Liver (tissue), 9 donors: Measurements from ENCODE around the gene ASB13. TPM values are rescaled to one million over a fixed set of nuclear protein-coding genes. Genes with fewer than 3 reads are reported as not detected.

Experiments
- DNase-seq: peaks from one replicate; pipeline ENCODE4 v3.0.0-alpha.2; 2017; ENCODE audit warnings: low spot score
- H3K27ac ChIP-seq, 2 donors: one replicate each; pipeline ENCODE4 v1.7.0; 2013; ENCODE audit warnings: inconsistent platforms in 2 of 2, low read length in 2 of 2, control low read depth in 1 of 2, low read depth in 1 of 2, mild to moderate bottlenecking in 1 of 2
- H3K27me3 ChIP-seq, 4 donors: one replicate each; pipeline versions ENCODE4 v1.6.1 to v1.7.0; 2013; ENCODE audit warnings: low read length in 3 of 4, inconsistent platforms in 1 of 4, mild to moderate bottlenecking in 1 of 4, moderate library complexity in 1 of 4; ENCODE audit not compliant: control insufficient read depth in 4 of 4, insufficient read depth in 4 of 4
- H3K36me3 ChIP-seq, 4 donors: one replicate each; pipeline versions ENCODE4 v1.6.1 to v1.7.0; 2013; ENCODE audit warnings: low read length in 3 of 4, mild to moderate bottlenecking in 3 of 4, low read depth in 1 of 4, moderate library complexity in 1 of 4; ENCODE audit not compliant: control insufficient read depth in 4 of 4, insufficient read depth in 3 of 4
- H3K4me1 ChIP-seq, 4 donors: one replicate each; pipeline versions ENCODE4 v1.6.1 to v1.7.0; 2013; ENCODE audit warnings: low read length in 3 of 4, mild to moderate bottlenecking in 3 of 4, moderate library complexity in 1 of 4; ENCODE audit not compliant: control insufficient read depth in 4 of 4, insufficient read depth in 4 of 4
- H3K4me3 ChIP-seq, 3 donors: one replicate each; pipeline versions ENCODE4 v1.6.1 to v1.7.0; 2013; ENCODE audit warnings: low read length in 3 of 3, control low read depth in 1 of 3, low read depth in 1 of 3, mild to moderate bottlenecking in 1 of 3
- H3K9ac ChIP-seq, 2 donors: one replicate each; pipeline ENCODE4 v1.7.0; 2013; ENCODE audit warnings: low read length in 2 of 2, mild to moderate bottlenecking in 2 of 2, moderate library complexity in 2 of 2, control low read depth in 1 of 2, low read depth in 1 of 2
- H3K9me3 ChIP-seq, 4 donors: one replicate each; pipeline versions ENCODE4 v1.6.1 to v1.7.0; 2013; ENCODE audit warnings: low read length in 3 of 4; ENCODE audit not compliant: control insufficient read depth in 4 of 4
- EGR1 ChIP-seq, 2 donors: IDR thresholded peaks; 2 replicates each; pipeline ENCODE4 v1.6.1; 2016 to 2018; ENCODE audit warnings: antibody characterized with exemption in 2 of 2, low read depth in 2 of 2
- FOXA1 ChIP-seq: IDR thresholded peaks from 2 replicates; pipeline ENCODE4 v1.6.1; 2016; ENCODE audit warnings: antibody characterized with exemption
- FOXA2 ChIP-seq: IDR thresholded peaks from 2 replicates; pipeline ENCODE4 v1.6.1; 2016; ENCODE audit warnings: antibody characterized with exemption
- GABPA ChIP-seq, 2 donors: IDR thresholded peaks in 1 of 2; conservative IDR thresholded peaks in 1 of 2; 2 replicates each; pipeline ENCODE4 v1.6.1; 2016; ENCODE audit warnings: antibody characterized with exemption in 2 of 2, mild to moderate bottlenecking in 1 of 2, moderate library complexity in 1 of 2
- HNF4A ChIP-seq, 2 donors: conservative IDR thresholded peaks; 2 replicates each; pipeline ENCODE4 v1.6.1; 2016; ENCODE audit warnings: antibody characterized with exemption in 2 of 2, mild to moderate bottlenecking in 2 of 2
- HNF4G ChIP-seq: IDR thresholded peaks from 2 replicates; pipeline ENCODE4 v1.6.1; 2016; ENCODE audit warnings: antibody characterized with exemption
- JUND ChIP-seq, 2 donors: IDR thresholded peaks; 2 replicates each; pipeline ENCODE4 v1.6.1; 2016; ENCODE audit warnings: antibody characterized with exemption in 2 of 2
- NR2F2 ChIP-seq: IDR thresholded peaks from 2 replicates; pipeline ENCODE4 v1.6.1; 2016; ENCODE audit warnings: antibody characterized with exemption
- RAD21 ChIP-seq, 2 donors: IDR thresholded peaks; 2 replicates each; pipeline ENCODE4 v1.6.1; 2016; ENCODE audit warnings: antibody characterized with exemption in 2 of 2, mild to moderate bottlenecking in 2 of 2
- RXRA ChIP-seq, 2 donors: IDR thresholded peaks; 2 replicates each; pipeline ENCODE4 v1.6.1; 2017 to 2018; ENCODE audit warnings: antibody characterized with exemption in 2 of 2, mild to moderate bottlenecking in 1 of 2
- SP1 ChIP-seq: IDR thresholded peaks from 2 replicates; pipeline ENCODE4 v1.6.1; 2018; ENCODE audit warnings: antibody characterized with exemption, mild to moderate bottlenecking
- TAF1 ChIP-seq: conservative IDR thresholded peaks from 2 replicates; pipeline ENCODE4 v1.6.1; 2016; ENCODE audit warnings: antibody characterized with exemption, mild to moderate bottlenecking
- YY1 ChIP-seq: IDR thresholded peaks from 2 replicates; pipeline ENCODE4 v1.6.1; 2016; ENCODE audit warnings: antibody characterized with exemption, mild to moderate bottlenecking
- WGBS: extraction: QIAGEN DNeasy Blood & Tissue Kit; methylation state at CpG from one replicate; pipeline ENCODE4 v1.1.7; 2013; 5-methylcytosine and 5-hydroxymethylcytosine counted together
- polyA plus RNA-seq, 2 donors: library from polyadenylated mRNA; stranded (reverse) in 1 of 2; unstranded in 1 of 2; fragments of 200-250 nt in 1 of 2; fragments of >200 nt in 1 of 2; fragmentation: Nextera tagmentation in 1 of 2; extraction: Ambion mirVana in 1 of 2; gene quantifications; one replicate each; pipeline versions ENCODE4 v1.2.1 to v1.2.3, GENCODE V29; 2013 to 2015
- total RNA-seq, 2 donors: library from RNA; depleted of rRNA; stranded (reverse); fragments of >200 nt; gene quantifications; one replicate each; pipeline ENCODE4 v1.2.3, GENCODE V29; 2014
- TF ChIP-seq, protein P1 (sequence below): IDR thresholded peaks from 2 replicates; pipeline ENCODE4 v1.6.1; 2016; ENCODE audit warnings: antibody characterized with exemption
- TF ChIP-seq, protein P2 (sequence below): IDR thresholded peaks from 2 replicates; pipeline ENCODE4 v1.6.1; 2016; ENCODE audit warnings: antibody characterized with exemption
- TF ChIP-seq, protein P3 (sequence below): fragments of 150-350 bp; IDR thresholded peaks from 2 replicates; pipeline ENCODE4 v1.5.1; 2017; ENCODE audit warnings: improper control_type of control experiment, low read depth, low read length; ENCODE audit not compliant: missing input control
- TF ChIP-seq, protein P4 (sequence below): IDR thresholded peaks from 2 replicates; pipeline ENCODE4 v1.6.1; 2016; ENCODE audit warnings: antibody characterized with exemption, mild to moderate bottlenecking
- TF ChIP-seq, protein P5 (sequence below): IDR thresholded peaks from 2 replicates; pipeline ENCODE4 v1.6.1; 2016; ENCODE audit warnings: antibody characterized with exemption
- donor health status: healthy.
- donor health status: healthy.
- donor health status: healthy.
- donor health status: healthy.
- donor health status: healthy.

ASB13 gene
- total and polyA plus RNA-seq, 4 donors = 8.5 to 48.3 (median 42.5) TPM

DNA sequence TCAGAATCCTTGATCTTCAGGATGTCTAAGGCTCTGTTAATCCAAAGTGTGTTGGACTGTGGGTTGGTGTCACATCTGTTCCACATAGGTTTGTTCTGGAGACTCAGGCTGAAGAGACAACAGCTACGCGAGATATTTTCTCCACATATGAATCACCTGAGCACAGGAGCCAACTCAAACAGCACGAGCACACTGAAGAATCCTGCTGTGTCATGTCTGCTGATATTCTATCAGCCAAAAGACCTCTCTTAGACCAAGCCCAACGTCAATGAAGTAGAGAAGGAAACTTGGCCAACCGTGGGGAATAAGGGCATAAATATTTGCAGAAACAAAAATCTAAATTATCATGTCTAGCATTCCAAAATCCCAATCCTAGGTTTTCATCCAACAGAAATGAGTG, 15.5 kb upstream of the ASB13 start:
- 79% methylated on average over 5 of the region's 5 CpGs for WGBS
- peaks cover 0 to 17% (median 12%) of the 10 kb centered on the region in 4 donors for H3K4me1 ChIP-seq
- TF ChIP-seq NR2F2 (no peak), JUND (IDR thresholded peaks at IDR 0.05) (no peak), HNF4A (conservative IDR thresholded peaks at IDR 0.05) (no peak), SP1 (no peak), EGR1 (IDR thresholded peaks at IDR 0.05; ENCODE audit: low read depth in 2 of 2) (no peak)
- TF ChIP-seq, protein P1, sequence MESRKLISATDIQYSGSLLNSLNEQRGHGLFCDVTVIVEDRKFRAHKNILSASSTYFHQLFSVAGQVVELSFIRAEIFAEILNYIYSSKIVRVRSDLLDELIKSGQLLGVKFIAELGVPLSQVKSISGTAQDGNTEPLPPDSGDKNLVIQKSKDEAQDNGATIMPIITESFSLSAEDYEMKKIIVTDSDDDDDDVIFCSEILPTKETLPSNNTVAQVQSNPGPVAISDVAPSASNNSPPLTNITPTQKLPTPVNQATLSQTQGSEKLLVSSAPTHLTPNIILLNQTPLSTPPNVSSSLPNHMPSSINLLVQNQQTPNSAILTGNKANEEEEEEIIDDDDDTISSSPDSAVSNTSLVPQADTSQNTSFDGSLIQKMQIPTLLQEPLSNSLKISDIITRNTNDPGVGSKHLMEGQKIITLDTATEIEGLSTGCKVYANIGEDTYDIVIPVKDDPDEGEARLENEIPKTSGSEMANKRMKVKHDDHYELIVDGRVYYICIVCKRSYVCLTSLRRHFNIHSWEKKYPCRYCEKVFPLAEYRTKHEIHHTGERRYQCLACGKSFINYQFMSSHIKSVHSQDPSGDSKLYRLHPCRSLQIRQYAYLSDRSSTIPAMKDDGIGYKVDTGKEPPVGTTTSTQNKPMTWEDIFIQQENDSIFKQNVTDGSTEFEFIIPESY = no peak
- no peaks in the 10 kb centered on the region for H3K27me3 ChIP-seq
- no peak overlapping the region for H3K9ac ChIP-seq
- H3K4me3 ChIP-seq = no peak overlapping the region
- H3K27ac ChIP-seq = no peak overlapping the region
- DNase-seq = no peak
- peaks cover 0 to 1% (median 0%) of the 10 kb centered on the region in 4 donors for H3K36me3 ChIP-seq
- H3K9me3 ChIP-seq = no peaks in the 10 kb centered on the region

DNA sequence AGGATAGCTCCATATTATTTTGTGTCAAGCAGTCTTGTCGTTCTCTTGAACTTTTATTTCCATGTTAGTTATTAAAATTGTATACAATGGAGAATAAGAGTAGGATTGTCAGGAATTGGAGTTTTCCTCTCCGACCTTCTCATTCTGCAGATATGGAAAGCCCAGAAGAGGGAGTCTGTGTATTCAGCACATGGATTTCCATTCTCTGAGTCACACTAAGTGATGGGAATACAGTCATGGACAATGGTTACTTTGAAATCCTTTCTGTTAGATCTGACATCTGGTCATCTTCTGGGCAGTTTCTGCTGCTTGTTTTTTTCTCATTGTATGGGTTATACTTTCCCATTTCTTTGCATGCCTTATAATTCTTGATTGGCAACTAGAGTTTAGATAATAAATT, 13.2 kb upstream of the ASB13 start:
- H3K27ac ChIP-seq = no peak overlapping the region
- H3K9ac ChIP-seq = no peak overlapping the region
- TF ChIP-seq FOXA2 (no peak), HNF4A (conservative IDR thresholded peaks at IDR 0.05) (no peak), NR2F2 (no peak), HNF4G (no peak), GABPA (IDR thresholded peaks at IDR 0.05 in 1 of 2, conservative IDR thresholded peaks at IDR 0.05 in 1 of 2) (no peak), RXRA (IDR thresholded peaks at IDR 0.05) (no peak), YY1 (no peak), SP1 (no peak), JUND (IDR thresholded peaks at IDR 0.05) (no peak), FOXA1 (no peak), EGR1 (IDR thresholded peaks at IDR 0.05; ENCODE audit: low read depth in 2 of 2) (no peak), TAF1 (no peak), RAD21 (IDR thresholded peaks at IDR 0.05) (no peak)
- TF ChIP-seq, protein P2, sequence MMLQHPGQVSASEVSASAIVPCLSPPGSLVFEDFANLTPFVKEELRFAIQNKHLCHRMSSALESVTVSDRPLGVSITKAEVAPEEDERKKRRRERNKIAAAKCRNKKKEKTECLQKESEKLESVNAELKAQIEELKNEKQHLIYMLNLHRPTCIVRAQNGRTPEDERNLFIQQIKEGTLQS = no peak
- TF ChIP-seq, protein P3, sequence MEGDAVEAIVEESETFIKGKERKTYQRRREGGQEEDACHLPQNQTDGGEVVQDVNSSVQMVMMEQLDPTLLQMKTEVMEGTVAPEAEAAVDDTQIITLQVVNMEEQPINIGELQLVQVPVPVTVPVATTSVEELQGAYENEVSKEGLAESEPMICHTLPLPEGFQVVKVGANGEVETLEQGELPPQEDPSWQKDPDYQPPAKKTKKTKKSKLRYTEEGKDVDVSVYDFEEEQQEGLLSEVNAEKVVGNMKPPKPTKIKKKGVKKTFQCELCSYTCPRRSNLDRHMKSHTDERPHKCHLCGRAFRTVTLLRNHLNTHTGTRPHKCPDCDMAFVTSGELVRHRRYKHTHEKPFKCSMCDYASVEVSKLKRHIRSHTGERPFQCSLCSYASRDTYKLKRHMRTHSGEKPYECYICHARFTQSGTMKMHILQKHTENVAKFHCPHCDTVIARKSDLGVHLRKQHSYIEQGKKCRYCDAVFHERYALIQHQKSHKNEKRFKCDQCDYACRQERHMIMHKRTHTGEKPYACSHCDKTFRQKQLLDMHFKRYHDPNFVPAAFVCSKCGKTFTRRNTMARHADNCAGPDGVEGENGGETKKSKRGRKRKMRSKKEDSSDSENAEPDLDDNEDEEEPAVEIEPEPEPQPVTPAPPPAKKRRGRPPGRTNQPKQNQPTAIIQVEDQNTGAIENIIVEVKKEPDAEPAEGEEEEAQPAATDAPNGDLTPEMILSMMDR = no peak
- TF ChIP-seq, protein P1 = no peak
- TF ChIP-seq, protein P4, sequence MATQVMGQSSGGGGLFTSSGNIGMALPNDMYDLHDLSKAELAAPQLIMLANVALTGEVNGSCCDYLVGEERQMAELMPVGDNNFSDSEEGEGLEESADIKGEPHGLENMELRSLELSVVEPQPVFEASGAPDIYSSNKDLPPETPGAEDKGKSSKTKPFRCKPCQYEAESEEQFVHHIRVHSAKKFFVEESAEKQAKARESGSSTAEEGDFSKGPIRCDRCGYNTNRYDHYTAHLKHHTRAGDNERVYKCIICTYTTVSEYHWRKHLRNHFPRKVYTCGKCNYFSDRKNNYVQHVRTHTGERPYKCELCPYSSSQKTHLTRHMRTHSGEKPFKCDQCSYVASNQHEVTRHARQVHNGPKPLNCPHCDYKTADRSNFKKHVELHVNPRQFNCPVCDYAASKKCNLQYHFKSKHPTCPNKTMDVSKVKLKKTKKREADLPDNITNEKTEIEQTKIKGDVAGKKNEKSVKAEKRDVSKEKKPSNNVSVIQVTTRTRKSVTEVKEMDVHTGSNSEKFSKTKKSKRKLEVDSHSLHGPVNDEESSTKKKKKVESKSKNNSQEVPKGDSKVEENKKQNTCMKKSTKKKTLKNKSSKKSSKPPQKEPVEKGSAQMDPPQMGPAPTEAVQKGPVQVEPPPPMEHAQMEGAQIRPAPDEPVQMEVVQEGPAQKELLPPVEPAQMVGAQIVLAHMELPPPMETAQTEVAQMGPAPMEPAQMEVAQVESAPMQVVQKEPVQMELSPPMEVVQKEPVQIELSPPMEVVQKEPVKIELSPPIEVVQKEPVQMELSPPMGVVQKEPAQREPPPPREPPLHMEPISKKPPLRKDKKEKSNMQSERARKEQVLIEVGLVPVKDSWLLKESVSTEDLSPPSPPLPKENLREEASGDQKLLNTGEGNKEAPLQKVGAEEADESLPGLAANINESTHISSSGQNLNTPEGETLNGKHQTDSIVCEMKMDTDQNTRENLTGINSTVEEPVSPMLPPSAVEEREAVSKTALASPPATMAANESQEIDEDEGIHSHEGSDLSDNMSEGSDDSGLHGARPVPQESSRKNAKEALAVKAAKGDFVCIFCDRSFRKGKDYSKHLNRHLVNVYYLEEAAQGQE = no peak
- TF ChIP-seq, protein P5, sequence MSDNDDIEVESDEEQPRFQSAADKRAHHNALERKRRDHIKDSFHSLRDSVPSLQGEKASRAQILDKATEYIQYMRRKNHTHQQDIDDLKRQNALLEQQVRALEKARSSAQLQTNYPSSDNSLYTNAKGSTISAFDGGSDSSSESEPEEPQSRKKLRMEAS = no peak
- DNase-seq = no peak
- no peaks in the 10 kb centered on the region for H3K27me3 ChIP-seq
- WGBS = 85% methylated on average over 2 of the region's 2 CpGs
- H3K4me3 ChIP-seq = no peak overlapping the region
- H3K9me3 ChIP-seq = no peaks in the 10 kb centered on the region
- H3K36me3 ChIP-seq = no peaks in the 10 kb centered on the region
- H3K4me1 ChIP-seq = peaks cover 0 to 7% (median 4%) of the 10 kb centered on the region in 4 donors
